Duodenal mucosa (tissue), 2 donors: ENCODE measurements around the gene CGN.
"Not testable (repeated sequence)": the region's sequence is repeated elsewhere in the genome, so short reads cannot be mapped to it uniquely, and the experiment has no call there.

Experiments
- H3K27ac ChIP-seq: one replicate; pipeline ENCODE4 v1.7.0; 2013; ENCODE audit warnings: low read depth, low read length
- H3K27me3 ChIP-seq, 2 donors: one replicate each; pipeline ENCODE4 v1.7.0; 2013; ENCODE audit warnings: low read length in 2 of 2, control low read depth in 1 of 2; ENCODE audit not compliant: insufficient read depth in 2 of 2, control insufficient read depth in 1 of 2
- H3K36me3 ChIP-seq, 2 donors: one replicate each; pipeline ENCODE4 v1.7.0; 2013; ENCODE audit warnings: low read length in 2 of 2, control low read depth in 1 of 2; ENCODE audit not compliant: insufficient read depth in 2 of 2, control insufficient read depth in 1 of 2
- H3K4me1 ChIP-seq, 2 donors: one replicate each; pipeline ENCODE4 v1.7.0; 2013; ENCODE audit warnings: low read length in 2 of 2, control low read depth in 1 of 2; ENCODE audit not compliant: insufficient read depth in 2 of 2, control insufficient read depth in 1 of 2
- H3K4me3 ChIP-seq, 2 donors: one replicate each; pipeline ENCODE4 v1.7.0; 2013; ENCODE audit warnings: low read length in 2 of 2, low read depth in 1 of 2
- H3K9ac ChIP-seq, 2 donors: one replicate each; pipeline ENCODE4 v1.7.0; 2013; ENCODE audit warnings: low read length in 2 of 2, low read depth in 1 of 2
- H3K9me3 ChIP-seq, 2 donors: one replicate each; pipeline ENCODE4 v1.7.0; 2013; ENCODE audit warnings: low read length in 2 of 2, control low read depth in 1 of 2; ENCODE audit not compliant: control insufficient read depth in 1 of 2

Gene CGN

DNA sequence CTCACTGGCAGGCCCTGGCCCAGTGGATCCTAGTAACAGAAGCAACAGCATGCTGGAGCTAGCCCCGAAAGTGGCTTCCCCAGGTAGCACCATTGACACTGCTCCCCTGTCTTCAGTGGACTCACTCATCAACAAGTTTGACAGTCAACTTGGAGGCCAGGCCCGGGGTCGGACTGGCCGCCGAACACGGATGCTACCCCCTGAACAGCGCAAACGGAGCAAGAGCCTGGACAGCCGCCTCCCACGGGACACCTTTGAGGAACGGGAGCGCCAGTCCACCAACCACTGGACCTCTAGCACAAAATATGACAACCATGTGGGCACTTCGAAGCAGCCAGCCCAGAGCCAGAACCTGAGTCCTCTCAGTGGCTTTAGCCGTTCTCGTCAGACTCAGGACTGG is 7.7 kb downstream of the CGN start:
- Histone ChIP-seq H3K4me3 (no peak overlapping the region), H3K27ac (no peak overlapping the region), H3K9me3 (no peaks in the 10 kb centered on the region), H3K9ac (no peak overlapping the region), H3K27me3 (no peaks in the 10 kb centered on the region), H3K4me1 (peaks cover 16 to 18% of the 10 kb centered on the region in 2 donors), H3K36me3 (peaks cover 15 to 38% of the 10 kb centered on the region in 2 donors)

DNA sequence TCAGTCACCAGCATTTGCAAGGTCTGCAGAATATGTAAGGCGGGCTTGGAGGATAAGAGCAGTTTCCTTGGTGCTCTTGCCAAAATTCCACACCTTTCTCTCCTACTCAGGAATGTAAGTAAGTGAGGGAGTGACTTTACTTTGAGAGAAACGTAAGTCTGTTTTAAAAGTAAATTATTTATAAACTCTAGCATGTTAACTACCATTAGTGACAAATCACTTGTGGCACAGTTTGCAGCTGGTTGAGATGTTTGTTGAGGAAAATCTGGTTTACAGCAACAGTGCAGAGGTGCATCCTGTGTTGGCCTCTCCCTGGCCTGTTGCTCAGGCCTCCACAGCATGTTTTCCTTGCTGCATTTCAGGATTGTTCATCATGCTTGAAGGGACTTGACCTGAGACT is 8.5 kb downstream of the CGN start:
- no peaks in the 10 kb centered on the region for H3K27me3 ChIP-seq
- H3K4me1 ChIP-seq: peaks cover 8 to 16% of the 10 kb centered on the region in 2 donors
- H3K36me3 ChIP-seq: peaks cover 22 to 45% of the 10 kb centered on the region in 2 donors
- no peaks in the 10 kb centered on the region for H3K9me3 ChIP-seq
- H3K27ac ChIP-seq: no peak overlapping the region
- no peak overlapping the region for H3K9ac ChIP-seq
- H3K4me3 ChIP-seq: no peak overlapping the region

DNA sequence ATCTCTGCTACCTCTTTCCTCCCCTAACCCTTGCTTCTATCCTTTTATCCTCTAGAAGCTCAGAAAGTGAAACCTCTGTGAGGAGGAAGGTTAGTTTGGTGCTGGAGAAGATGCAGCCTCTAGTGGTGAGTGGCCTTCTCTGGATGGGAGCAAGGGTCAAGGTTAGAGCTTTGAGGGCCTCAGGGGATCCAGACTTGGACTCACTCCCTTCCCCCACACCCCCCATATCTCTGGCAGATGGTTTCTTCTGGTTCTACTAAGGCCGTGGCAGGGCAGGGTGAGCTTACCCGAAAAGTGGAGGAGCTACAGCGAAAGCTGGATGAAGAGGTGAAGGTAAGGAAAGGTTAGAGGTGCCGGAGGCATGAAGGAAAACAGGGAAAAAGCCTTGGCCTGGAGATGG is 9.2 kb downstream of the CGN start:
- no peaks in the 10 kb centered on the region for H3K27me3 ChIP-seq
- no peak overlapping the region for H3K9ac ChIP-seq
- peaks cover 5 to 9% of the 10 kb centered on the region in 2 donors for H3K4me1 ChIP-seq
- H3K27ac ChIP-seq: no peak overlapping the region
- H3K4me3 ChIP-seq: no peak overlapping the region
- peaks cover 24 to 52% of the 10 kb centered on the region in 2 donors for H3K36me3 ChIP-seq
- no peaks in the 10 kb centered on the region for H3K9me3 ChIP-seq

DNA sequence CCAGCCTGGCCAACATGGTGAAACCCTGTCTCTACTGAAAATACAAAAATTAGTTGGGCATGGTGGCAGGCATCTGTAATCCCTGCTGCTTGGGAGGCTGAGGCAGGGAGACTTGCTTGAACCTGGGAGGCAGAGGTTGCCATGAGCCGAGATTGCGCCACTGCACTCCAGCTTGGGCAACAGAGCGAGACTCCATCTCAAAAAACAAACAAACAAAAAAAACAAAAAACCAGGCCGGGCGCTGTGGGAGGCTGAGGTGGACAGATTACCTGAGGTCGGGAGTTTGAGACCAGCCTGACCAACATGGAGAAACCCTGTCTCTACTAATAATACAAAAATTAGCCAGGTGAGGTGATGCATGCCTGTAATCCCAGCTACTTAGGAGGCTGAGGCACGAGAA is 11.2 kb downstream of the CGN start:
- not testable (repeated sequence) for H3K9me3 ChIP-seq, H3K27ac ChIP-seq, H3K4me3 ChIP-seq, H3K4me1 ChIP-seq, H3K9ac ChIP-seq, H3K27me3 ChIP-seq
- H3K36me3 ChIP-seq: peaks cover 24 to 62% of the 10 kb centered on the region in 2 donors

DNA sequence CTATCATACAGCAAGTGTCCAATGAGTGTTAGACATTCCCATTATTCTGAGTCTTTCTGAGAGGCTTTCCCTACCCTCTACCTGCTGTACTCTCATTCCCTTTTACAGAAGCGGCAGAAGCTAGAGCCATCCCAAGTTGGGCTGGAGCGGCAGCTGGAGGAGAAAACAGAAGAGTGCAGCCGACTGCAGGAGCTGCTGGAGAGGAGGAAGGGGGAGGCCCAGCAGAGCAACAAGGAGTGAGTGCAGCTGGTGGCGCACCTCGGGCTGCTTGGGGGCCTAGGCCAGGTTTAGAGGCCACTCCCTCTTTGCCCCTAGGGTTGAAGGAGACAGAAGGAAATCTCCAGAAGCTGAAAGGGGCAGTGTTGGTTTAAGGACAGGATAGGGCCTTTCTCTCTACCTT is 12.1 kb downstream of the CGN start:
- H3K4me1 ChIP-seq: no peaks in the 10 kb centered on the region
- no peaks in the 10 kb centered on the region for H3K9me3 ChIP-seq
- H3K27me3 ChIP-seq: no peaks in the 10 kb centered on the region
- H3K27ac ChIP-seq: no peak overlapping the region
- peaks cover 24 to 63% of the 10 kb centered on the region in 2 donors for H3K36me3 ChIP-seq
- H3K9ac ChIP-seq: no peak overlapping the region
- no peak overlapping the region for H3K4me3 ChIP-seq

DNA sequence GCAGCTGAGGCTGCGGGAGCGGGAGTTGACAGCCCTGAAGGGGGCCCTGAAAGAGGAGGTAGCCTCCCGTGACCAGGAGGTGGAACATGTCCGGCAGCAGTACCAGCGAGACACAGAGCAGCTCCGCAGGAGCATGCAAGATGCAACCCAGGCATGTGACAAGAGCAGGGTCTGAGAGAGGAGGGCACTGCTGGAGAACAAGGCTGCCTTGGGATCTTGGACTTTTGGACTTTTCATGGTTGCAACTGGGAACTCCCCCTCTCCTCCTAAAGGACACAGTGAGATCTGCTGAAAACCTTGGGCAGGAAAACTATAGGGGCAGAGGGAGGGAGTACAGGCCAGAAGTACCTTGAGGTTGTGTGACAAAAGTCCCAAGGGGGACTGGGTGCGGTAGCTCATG is 13.5 kb downstream of the CGN start:
- no peak overlapping the region for H3K4me3 ChIP-seq
- H3K4me1 ChIP-seq: no peaks in the 10 kb centered on the region
- H3K27ac ChIP-seq: no peak overlapping the region
- no peaks in the 10 kb centered on the region for H3K27me3 ChIP-seq
- H3K9me3 ChIP-seq: no peaks in the 10 kb centered on the region
- peaks cover 20 to 62% of the 10 kb centered on the region in 2 donors for H3K36me3 ChIP-seq
- H3K9ac ChIP-seq: no peak overlapping the region

DNA sequence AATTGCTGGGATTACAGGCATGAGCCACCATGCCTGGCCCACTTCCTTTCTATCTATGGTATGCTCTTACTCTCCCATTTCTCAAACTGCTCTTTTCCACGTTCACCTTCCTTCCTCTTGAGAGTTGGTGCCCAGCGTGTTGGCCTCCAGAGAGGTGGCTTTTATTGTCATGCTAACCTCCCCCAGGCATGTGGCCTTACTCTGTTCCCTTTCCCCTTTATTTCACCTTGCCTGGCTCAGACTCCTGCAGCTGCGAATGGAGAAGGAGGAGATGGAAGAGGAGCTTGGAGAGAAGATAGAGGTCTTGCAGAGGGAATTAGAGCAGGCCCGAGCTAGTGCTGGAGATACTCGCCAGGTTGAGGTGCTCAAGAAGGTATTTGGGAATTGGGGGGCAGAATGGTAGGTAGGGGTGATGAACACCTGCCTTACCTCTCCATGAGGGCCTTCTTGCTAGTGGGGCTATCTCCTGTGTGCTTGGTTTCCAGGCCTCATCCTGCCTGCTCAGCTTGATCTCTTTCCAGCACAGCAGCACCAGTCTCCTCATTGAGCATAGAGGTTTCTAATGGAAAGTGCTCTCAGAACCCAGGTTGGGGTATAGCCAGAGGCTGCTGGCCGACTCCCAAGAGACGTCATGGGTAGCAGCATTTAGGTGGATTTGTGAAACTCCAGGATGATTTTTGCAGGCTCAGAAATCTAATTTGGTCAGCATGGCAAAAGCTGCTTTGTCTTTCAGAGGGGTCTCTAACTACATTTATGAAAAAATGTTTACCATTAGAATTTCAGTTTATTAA is 15.7 kb downstream of the CGN start:
- Histone ChIP-seq H3K4me3 (no peak overlapping the region), H3K36me3 (peaks cover 17 to 66% of the 10 kb centered on the region in 2 donors), H3K27ac (no peak overlapping the region), H3K9ac (no peak overlapping the region), H3K9me3 (no peaks in the 10 kb centered on the region), H3K4me1 (no peaks in the 10 kb centered on the region), H3K27me3 (no peaks in the 10 kb centered on the region)

DNA sequence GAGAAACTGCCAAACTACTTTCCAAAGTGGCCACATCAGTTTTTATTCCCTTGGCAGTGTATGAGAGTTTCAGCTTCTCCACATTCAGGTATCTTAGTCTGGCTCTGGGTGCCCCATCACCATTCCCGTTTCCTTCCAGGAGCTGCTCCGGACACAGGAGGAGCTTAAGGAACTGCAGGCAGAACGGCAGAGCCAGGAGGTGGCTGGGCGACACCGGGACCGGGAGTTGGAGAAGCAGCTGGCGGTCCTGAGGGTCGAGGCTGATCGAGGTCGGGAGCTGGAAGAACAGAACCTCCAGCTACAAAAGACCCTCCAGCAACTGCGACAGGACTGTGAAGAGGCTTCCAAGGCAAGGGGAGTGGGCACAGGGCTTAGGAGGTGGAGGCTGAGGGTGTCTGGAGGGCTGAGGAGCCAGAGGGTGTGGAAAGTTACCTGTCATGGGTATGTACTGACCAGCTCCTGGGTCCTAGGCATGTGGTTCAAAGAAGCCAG is 18.1 kb downstream of the CGN start:
- no peaks in the 10 kb centered on the region for H3K4me1 ChIP-seq
- H3K4me3 ChIP-seq: no peak overlapping the region
- H3K9ac ChIP-seq: no peak overlapping the region
- no peaks in the 10 kb centered on the region for H3K27me3 ChIP-seq
- no peaks in the 10 kb centered on the region for H3K9me3 ChIP-seq
- H3K36me3 ChIP-seq: peaks cover 10 to 57% of the 10 kb centered on the region in 2 donors
- H3K27ac ChIP-seq: no peak overlapping the region

DNA sequence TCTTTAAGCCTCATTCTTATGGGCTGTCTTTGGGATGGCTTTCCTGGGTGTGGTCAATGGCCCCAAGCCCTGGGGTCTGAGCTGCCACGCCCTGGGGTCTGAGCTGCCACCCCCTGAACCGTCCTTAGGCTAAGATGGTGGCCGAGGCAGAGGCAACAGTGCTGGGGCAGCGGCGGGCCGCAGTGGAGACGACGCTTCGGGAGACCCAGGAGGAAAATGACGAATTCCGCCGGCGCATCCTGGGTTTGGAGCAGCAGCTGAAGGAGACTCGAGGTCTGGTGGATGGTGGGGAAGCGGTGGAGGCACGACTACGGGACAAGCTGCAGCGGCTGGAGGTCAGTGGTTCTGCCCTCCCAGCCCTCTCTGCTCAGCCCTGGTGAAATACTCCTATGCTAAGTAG is 18.6 kb downstream of the CGN start:
- Histone ChIP-seq H3K27me3 (no peaks in the 10 kb centered on the region), H3K4me1 (no peaks in the 10 kb centered on the region), H3K27ac (no peak overlapping the region), H3K4me3 (no peak overlapping the region), H3K9me3 (no peaks in the 10 kb centered on the region), H3K36me3 (peaks cover 5 to 57% of the 10 kb centered on the region in 2 donors), H3K9ac (no peak overlapping the region)

DNA sequence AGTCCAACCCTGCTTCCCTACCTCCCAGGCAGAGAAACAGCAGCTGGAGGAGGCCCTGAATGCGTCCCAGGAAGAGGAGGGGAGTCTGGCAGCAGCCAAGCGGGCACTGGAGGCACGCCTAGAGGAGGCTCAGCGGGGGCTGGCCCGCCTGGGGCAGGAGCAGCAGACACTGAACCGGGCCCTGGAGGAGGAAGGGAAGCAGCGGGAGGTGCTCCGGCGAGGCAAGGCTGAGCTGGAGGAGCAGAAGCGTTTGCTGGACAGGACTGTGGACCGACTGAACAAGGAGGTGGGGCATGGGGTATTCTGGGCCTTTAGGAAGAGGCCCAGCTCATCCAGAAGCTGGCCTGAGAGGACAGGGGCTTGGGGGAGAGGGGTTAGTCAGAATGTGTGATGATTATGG is 19.3 kb downstream of the CGN start:
- Histone ChIP-seq H3K36me3 (peaks cover 7 to 57% of the 10 kb centered on the region in 2 donors), H3K27me3 (no peaks in the 10 kb centered on the region), H3K9me3 (no peaks in the 10 kb centered on the region), H3K4me3 (no peak overlapping the region), H3K27ac (no peak overlapping the region), H3K4me1 (no peaks in the 10 kb centered on the region), H3K9ac (no peak overlapping the region)
